HG03095 (cell line): ENCODE data around the gene WNT3.
"Not testable (repeated sequence)": the region's sequence is repeated elsewhere in the genome, so short reads cannot be mapped to it uniquely, and the experiment has no call there.

ENCODE experiments used
- ATAC-seq: cut with Tn5 transposase; IDR thresholded peaks from one replicate; pipeline ENCODE4 v1.9.1; 2021; ENCODE audit warnings: moderate library complexity; ENCODE audit not compliant: unreplicated experiment

WNT3 gene

DNA sequence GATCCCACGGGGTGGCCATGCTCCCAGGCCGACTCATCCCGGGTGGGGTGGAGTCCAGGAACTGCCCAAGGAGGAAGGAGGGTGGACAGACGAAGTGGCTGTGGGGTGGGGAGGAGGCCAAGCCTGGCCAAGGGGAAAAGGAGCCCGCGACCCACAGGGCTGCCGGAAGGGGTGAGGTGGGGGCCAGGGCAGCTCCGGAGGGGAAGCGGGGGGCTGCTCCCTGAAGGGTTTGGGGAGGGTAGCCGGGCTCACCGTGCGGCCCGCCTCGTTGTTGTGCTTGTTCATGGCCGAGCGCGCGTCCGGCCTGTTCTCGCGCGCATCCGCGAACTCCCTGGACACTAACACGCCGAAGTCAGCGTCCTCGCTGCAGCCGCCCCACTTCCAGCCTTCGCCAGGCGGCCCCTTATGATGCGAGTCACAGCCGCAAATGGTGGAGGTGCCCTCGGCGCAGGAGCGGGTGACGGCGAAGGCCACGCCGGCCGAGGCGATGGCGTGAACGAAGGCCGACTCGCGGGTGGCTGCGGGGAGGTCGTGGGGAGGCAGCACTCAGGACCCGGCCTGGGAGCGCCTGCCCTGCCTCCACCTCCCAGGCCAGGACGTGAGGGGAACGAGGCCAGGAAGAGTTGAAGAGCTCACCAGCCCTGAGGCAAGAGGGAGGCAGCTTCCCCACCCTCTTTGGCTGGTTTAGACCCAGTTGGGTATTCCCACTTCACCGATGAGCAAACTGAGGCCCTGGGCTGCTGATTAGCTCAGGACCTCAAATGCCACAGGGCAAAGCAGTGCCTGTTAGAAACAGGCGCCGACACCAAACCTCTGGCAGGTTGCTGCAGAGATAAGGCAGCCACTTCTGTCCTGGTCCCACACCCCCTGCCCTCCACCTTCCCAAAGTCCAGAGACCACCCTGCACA, 48.7 kb downstream of the WNT3 start:
- no peak for ATAC-seq

DNA sequence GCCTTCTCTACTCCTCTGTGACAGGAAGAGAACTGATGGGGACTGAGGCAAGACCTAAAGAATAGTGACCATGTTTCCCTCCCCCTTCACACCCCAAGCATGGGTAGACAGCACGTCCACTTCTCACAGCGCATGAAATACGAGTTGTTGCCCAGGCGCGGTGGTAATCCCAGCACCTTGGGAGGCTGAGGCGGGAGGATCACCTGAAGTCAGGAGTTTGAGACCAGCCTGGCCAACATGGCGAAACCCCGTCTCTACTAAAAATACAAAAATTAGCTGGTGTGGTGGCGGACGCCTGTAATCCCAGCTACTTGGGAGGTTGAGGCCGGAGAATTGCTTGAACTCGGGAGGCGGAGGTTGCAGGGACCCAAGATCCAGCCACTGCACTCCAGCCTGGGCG, 49.6 kb downstream of the WNT3 start:
- ATAC-seq: not testable (repeated sequence)

DNA sequence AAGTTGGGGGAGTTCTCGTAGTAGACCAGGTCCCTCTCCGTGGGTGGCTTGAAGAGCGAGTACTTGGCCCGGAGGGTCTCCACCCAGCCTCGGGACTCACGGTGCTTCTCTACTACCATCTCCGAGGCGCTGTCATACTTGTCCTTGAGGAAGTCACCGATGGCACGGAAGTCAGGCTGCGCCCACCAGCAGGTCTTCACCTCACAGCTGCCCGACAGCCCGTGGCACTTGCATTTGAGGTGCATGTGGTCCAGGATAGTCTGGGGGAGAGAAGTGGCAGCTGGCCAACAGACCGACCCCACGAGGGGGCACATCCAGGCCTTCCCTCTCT, 50.0 kb downstream of the WNT3 start:
- ATAC-seq: no peak

DNA sequence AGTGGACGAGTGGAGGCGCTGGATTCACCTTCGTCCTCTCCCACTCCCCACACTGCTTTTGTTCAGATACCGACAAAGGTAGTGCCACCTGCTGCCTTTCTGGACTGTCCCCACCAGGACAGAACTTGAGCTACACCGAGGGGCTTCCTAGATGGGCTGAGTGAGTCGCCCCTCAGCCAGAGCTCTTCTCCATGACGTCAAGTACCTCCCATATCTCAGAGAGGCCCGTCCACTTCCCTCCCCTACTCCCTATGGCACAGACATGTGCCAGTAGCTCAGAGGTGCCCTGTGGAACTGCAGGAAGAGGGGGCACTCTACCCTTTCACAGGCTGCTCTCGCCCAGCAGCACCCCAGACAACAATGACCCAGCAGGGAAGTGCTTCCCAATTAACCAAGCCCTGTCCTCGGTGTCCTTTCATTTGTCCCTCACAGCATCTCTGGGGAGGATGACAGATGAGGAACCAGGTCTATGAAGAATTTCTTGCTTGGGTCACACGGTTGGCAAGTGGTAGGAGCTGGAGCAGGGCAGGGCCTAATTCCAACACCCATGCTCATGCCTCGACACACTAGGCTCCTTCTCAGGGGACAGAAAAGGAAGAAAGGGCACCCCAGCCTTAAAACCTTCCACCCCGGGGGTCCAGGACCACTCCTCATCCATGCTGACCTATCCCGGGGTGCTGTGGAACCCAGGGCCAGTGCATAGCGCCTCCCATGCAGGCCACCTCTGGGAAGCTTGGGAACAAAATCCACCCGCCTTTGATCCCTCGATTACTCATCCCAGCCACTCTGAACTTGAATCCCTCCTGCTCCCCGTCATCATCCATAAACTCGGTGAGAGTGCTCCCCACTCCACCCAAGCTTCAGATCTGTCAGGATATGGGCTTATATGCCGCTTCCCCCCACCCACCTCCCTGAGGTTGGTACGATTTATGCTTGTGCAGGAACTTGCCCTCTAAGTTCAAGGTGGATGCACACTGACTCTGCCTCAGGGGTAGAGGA, 51.7 kb downstream of the WNT3 start:
- no peak for ATAC-seq

DNA sequence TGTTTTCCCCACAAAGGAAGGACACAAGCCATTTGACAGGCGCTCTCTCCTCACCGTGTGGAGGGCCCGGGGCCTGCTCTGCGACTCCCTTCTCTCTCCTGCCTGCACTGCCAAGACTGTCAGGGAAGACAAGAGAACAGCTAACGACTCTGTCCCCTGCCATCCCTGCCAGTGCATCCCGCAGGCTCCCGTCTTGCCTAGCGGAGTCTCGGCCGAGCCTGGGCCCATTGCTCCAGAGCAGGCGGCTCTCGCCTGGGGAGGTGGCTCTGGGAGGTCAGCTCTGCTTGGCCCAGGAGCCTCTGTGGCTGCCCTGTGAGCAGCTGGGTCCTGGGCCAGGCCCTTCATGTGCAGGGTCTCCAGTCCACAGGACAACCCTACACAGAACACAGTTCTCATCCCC, 53.0 kb downstream of the WNT3 start:
- ATAC-seq: no peak

DNA sequence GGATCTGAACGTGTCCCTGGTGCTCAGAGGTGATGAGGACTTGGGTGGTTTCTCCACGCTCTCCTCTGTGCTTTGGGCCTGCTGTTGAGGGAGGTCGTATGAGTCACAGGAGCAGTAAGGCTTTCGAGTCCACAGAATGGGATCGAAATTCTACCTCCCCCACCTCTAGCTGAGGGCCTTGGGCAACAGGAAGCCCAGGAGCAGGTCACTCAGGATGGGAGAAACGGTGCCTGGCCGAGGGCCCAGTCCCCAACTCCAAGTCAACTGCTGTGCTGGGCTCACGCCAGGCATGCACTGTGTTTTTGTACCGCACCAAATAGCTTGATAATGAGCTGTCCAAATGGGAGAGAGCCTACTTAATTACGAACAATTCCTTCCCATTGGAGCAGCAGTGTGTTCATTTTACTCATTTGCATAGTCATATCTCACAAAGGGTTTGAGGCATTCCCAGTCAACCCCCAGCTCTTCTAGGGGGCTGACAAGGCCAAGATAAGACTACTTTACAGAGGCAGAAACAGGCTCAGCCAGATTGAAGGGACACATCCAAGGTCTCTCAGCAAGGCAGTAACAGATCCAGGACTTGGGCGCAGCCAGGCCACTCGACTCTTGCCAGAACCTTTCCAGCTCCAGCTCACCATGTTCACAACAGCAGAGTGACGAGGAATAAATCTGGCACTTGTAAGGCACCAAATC, 53.6 kb downstream of the WNT3 start:
- no peak for ATAC-seq

DNA sequence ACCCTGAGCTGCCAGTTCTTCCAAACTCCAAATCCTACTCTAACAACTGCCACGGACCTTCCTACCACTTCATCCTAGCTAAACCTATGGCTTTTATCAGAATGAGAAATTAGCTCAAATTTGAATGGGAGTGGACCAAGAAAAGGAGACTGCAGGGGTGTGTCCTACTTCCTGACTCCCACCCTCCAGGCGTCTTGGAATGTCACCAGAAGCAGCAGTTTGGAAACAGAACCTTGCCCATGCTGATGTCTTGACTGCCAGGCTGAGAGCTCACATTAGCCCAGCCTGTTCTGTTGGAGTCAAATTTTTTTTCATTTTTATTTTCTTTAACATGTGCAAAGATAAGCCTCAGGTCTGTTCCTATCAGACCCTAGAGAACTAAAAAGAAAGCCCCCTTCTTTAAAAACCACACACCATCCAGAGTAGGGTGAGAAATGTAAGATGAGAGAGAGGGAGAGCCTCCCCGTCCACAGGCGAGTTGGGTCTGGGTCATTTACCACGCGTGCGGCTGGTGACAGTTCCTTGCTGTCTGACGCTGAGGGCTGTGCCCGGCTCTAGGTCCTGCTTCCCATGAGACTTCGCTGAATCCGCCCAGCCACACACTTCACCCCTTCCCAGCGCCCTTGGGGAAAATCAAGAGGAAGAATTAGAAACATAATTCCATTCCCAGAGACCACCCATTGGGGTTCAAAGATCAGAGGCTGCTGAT, 54.3 kb downstream of the WNT3 start:
- no peak for ATAC-seq

DNA sequence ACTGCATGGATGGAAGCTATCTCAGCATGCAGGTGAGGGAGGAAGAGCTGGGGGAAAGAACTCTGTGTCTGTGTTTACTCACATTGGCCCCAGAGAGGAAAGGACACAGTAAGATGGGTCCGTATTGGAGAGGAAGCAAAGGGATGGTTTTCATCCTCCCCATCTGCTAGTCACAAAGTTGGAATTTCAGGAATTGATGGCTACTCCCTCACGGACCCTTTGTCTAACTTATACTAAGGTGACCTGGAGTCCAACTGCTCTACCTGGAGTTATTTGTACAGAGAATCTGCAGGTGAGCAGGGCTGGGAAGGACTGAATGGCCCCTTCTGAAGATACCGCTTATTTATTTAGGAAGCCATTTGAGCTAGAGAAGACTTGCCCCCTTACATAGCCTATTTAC, 55.1 kb downstream of the WNT3 start:
- no peak for ATAC-seq

DNA sequence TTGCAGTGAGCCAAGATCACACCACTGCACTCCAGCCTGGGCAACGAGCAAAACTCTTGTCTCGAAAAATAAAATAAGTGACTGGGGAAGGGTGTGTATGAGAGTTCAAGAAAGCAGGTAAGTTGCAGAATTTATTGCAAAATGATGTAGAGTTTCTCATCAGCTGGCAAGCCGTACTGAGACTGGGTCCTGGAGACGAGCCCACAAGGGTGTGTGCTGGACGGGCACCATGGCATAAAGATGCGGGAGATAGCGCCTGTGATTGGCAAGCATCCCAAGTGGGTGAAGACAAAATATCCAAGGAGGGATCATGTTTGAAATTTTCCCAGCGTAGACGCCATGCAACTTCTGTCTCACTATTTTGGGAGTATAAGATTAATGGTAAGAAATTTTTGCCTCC, 59.4 kb downstream of the WNT3 start:
- ATAC-seq: no peak

DNA sequence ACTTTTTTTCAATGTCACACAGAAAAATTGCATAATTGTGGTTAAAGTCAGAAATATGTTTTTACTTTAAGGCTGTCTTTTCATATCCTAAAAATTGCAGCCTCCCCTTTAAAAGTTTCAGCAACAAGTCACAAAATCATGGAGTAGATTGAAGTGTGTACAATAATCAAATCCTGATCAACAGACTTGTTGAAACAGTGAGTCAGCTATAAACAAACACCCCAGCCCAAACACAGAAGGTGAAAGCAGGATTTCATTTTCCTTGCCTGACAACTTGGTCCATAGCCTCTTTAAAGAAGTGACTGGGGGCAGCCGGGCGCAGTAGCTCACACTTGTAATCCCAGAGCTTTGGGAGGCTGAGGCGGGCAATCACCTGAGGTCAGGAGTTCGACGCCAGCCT, 59.9 kb downstream of the WNT3 start:
- no peak for ATAC-seq

DNA sequence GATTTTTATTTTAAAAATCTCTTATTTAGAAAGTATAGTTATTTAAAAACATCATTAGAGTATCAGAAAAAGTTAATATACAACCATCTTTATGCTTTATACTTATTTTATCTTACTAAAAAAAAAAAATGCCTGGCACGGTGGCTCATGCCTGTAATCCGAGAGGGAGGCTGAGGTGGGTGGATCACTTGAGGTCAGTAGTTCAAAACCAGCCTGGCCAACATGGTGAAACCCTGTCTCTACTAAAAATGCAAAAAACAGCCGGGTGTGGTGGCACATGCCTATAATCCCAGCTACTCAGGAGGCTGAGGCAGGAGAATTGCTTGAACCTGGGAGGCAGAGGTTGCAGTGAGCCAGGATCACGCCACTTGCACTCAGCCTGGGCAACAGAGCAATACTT, 60.9 kb downstream of the WNT3 start:
- not testable (repeated sequence) for ATAC-seq

DNA sequence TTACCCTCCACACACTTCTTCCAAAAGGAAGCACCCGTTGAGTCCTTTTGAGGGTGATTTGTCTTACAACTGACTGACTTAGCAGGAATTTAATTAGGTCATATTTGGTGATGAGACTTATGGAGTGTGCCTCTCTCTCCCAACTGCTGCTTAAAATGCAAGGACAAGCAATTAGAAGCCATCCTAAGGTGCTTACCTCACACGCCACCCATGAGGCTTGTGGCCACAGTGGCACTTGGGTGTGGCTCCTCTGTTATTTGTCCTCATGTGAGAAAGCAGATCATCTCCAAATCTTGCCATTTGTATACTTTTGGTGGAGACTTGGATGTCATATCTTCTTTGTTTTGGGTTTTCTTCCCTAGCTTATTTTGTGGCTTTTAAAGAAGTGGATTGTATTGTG, 61.6 kb downstream of the WNT3 start:
- no peak for ATAC-seq

DNA sequence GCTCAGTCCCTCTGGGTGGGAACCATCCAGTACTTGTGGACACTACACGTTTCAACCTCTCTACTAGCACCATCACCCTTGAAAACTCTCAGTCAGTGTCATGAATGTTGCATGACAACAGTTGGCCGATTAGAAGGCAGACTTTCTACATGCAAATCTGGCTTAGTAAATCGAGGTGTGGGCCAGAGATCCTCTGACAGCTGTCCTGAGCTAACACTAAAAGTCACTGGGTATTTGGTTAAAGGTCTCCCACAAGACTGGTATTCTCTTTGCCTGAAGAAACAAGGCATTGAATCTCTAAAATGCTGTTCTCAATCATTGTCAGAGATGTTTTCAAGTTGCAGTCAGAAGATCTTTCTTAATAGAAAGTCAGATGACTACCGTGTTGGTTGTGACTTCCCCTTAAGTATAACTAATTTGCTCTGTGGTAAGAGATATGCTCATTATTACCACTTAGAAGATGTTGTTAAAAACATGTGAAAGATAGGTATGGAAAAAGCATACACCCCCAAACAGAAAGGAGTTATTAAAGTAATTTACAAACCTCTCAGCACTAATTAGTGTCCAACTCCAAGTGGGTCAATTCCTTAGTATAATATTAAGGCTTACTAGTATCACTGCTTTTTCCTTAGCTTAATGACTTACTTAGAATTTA, 62.3 kb downstream of the WNT3 start:
- ATAC-seq: no peak

DNA sequence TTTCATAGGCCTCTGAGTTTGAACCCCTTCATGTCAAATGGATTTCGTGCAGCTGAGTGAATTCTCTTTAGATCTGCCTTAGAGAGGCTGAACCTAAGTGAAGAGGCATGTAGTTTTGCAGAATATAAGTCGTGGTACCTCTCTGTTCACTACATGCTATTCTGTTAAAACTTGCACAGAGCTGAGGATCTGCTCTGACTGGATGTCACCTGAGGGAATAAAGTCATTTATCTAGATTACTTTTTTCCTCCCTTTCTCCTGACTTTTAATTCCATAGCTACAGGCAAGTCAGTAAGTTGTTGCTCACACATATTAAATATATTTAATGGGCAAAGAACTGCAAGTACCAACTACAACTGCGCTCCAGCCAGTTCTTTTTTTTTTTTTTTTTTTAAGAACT, 64.7 kb downstream of the WNT3 start:
- ATAC-seq: no peak

DNA sequence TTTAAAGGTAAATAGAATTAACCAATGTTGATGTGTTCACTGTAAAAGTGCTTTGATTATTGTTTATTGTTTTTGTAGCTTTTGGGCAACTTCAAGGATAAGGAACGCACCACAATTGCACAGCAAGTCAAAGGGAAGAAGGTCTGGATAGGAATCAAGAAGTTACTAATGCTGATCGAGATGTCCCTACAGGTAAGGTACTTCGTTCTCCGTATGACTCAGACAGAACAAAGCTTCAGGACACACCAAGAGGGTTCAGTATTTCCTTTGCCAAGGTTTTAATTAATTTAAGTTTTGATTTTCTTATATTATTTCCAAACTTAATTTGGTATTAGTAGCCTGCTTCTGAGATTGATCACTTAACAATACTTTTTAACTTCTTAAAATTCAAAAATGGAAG, 67.1 kb downstream of the WNT3 start:
- no peak for ATAC-seq

DNA sequence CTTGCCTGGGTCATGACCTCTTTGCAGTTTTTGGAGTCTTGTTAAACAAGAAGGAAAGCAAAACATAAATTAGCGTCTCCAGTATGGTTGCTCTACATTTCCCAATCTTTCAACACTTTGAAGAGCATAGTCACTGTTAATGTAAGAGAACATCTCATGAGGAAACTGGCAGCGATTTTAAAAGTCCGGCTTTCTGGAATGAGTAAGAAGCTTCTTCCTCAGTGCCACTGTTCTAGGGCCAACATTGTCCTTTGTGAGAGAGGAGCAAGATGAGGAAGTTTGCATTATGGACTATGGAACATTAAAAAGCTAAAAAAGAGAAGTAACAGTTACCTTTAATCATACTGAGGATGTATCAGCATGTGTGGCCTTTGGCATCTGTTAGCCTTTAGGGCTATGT, 73.1 kb downstream of the WNT3 start:
- ATAC-seq: no peak

DNA sequence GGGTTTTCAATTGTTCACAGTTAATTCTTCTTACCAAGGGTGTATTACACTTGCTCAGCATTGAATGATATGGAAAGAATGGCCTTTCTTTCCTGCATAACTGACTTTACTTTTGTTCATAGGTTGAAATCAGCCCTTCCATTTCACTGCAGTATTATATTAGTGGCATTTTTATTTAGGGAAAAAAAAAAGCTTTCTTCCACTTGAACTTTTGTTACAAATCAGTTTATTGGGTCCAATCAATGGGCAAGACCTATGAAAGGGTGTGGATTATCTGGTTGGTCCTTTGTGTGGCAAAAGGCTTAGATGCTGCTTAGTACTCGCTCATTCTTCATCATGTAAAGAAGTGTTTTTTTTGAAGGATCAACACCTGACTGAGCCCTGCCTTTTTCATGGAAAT, 74.1 kb downstream of the WNT3 start:
- no peak for ATAC-seq

DNA sequence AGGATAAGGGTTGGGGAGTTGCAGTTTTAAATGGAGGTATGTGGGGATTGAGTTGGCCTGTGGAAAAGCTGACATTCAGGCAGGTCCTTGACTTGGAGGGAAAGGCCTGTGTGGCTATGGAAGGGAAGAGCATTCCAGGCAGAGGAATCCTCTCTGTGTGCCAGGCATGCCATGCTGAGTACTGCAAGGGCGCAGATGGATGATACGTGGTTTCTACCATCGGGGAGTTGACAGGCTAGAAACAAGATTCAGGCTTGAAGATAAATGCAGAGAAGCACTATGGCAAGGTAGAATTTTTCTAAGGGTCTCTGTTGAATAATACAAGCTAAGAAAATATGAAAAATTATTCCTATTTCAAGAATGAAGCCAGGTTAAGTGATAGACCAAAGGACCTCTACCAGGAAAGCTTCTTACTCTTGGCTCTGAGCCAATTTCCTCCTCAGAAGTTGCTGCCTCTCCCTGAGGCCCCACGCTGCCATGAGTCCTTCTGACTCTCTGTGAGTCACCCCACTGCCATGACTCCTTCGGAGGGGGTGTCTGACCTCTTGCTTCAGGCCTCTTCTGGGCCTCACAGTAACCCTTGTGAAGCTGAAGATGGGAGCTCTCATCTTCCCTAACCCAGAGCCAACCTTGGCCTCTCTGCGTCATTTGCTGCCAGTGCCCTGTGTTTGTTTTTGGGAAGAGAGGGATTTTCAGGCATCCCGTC, 75.8 kb downstream of the WNT3 start:
- no peak for ATAC-seq

DNA sequence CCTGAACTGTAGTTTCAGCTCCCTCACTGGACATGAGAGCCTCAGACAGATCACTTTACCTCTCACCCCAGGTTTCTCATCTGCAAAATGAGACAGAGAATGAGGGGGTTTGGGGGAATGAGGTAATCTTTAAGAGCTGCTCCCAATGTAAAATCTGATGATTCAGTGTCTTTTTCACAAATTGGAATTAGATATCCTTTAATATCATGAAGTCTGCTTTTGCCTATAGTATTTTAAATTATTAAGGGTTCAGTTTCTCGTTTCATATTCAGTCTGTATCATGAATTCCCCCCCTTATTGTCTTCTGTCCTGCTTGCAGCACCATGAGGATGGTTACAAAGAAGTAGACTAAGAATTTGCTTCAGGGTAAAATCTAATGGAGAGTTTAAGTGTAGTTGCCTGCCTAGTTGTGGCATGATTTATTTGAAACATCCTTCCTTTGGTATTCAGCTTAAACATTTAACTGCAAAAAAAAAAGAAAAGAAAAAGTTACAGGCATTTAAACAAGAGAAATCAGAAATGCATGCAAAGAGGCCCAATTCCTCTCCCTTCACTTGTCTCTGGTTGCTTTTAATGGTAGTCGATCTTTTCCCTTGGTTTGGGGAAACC, 77.3 kb downstream of the WNT3 start:
- ATAC-seq: no peak
